HG02571 (cell line): ENCODE results near the gene DMBT1.
"Not testable (repeated sequence)": the region's sequence is repeated elsewhere in the genome, so short reads cannot be mapped to it uniquely, and the experiment has no call there.

Source experiments
- ATAC-seq: cut with Tn5 transposase; IDR thresholded peaks from one replicate; pipeline ENCODE4 v1.9.1; 2021; ENCODE audit warnings: mild to moderate bottlenecking, moderate library complexity; ENCODE audit not compliant: unreplicated experiment

The DMBT1 gene

GRCh38 chr10:122577311-122577885 lies 16.8 kb downstream of the DMBT1 start:
- ATAC-seq, result no peak

GRCh38 chr10:122586070-122586469 lies 25.5 kb downstream of the DMBT1 start:
- not testable (repeated sequence) for ATAC-seq

DNA sequence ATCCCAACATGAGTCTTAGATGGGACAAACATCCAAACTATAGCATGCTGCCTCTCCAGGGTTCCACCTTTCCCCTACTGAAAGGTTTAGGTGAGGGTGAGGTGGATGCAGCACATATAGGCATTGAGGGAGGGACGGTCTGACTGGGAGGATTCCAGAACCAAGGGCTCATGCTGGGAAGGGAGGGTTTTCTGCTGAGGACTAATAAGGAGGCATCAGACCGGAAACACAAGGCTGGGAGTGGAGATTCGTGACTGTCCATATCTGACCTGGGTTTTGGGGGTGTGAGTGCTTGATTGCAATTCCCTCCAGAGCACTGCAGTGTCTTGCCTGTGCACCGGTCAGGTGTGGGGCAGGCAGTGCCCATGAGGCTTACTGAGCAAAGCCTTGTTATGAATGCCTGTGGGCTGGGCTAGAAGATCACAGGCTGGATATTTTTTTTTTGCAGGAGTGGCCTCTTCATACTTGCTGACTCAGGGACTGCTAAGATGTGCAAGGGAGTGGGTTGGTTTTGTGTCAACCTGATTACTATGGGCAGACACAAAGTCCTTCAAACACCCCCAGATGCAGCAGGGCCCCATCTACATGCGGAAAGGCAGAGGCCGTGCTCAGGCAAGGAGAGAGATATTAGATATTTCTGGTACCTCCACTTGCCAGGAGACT lies 26.7 kb downstream of the DMBT1 start:
- no peak for ATAC-seq

DNA sequence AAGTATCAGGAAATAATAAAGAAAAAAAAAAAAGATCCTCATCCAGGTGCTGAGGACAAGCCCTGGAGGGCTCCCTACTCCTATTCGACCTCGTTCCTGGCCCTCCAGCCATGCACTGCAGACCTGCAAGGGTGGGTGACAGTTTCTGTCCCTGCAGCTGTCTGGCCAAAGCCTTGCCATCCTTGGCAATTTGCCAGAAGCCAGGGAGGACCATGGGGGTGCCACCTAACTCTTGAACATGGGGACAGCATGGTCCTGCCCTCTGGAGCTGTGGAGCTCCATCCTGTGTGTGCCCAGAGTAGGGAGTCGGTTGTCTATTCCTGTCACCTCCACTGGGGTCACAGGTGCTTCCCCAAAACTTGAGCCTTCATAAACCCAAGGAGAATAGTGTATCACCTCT lies 27.8 kb downstream of the DMBT1 start:
- ATAC-seq, result no peak

DNA sequence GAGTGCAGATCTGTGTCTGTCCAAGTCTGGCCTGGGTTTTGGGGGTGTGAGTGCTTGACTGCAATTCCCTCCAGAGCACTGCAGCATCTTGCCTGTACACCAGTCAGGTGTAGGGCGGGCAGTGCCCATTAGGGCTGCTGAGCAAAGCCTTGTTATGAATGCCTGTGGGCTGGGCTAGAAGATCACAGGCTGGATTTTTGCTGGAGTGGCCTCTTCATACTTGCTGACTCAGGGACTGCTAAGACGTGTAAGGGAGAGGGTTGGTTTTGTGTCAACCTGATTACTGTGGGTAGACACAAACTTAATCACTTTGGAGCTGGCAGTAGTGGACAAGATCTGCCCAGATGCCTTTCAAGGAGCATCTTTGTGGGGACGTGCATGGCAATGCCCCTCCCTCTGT lies 29.6 kb downstream of the DMBT1 start:
- no peak for ATAC-seq

GRCh38 chr10:122591736-122592135 lies 31.2 kb downstream of the DMBT1 start:
- ATAC-seq, result no peak

GRCh38 chr10:122592161-122592560 lies 31.6 kb downstream of the DMBT1 start:
- ATAC-seq, result no peak

- ATAC-seq, result no peak
These were observed 57.1 kb downstream of the DMBT1 start for GRCh38 chr10:122617476-122618270.

DNA sequence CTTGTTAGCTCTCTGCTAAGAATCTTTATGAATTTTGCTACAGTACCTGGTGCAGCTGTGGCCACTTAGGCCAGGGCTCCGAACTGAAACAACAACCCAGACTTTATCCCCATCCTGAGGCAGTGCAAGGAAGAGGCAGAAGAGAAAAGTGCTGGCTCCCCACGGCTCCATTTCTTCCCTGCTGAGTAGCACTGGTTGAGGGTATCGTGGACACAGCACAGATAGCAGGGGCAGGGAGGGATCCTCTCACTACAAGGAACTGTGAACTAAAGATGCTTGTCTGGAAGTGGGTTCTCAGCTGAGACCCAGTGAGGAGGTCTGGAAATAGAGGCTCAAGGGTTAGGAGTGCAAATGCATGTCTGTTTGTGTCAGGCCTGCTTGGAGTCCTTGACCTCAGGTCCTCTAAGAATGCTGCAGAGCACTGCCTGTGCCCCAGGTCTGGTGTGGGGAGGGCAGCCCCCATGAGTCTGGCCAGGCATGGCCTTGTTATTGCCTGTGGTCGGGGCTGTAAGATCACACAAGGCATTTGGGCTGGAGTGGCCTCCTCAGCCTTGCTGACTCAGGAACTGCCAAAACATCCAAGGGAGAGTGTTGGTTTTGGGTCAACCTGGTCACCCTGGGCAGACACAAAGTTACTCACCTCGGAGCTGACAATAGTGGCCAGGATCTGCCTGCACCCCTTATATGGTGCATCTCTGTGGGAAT lies 58.1 kb downstream of the DMBT1 start:
- ATAC-seq, result no peak

GRCh38 chr10:122620961-122621360 lies 60.4 kb downstream of the DMBT1 start:
- ATAC-seq, result not testable (repeated sequence)

DNA sequence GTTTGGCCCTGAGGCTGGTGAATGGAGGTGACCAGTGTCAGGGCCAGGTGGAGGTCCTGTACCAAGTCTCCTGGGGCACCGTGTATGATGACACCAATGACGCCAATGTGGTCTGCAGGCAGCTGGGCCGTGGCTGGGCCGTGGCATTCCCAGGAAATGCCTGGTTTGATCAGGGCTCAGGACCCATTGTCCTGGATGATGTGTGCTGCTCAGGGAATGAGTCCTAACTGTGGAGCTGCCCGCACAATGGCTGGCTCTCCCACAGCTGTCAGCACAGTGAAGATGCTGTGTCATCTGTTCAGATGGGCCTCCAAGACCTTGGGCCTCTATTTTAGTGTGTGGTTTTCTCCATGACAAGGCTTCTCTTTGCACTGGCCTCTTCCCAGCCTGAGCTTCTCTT lies 64.0 kb downstream of the DMBT1 start:
- ATAC-seq, result no peak

GRCh38 chr10:122630526-122630925 lies 70.0 kb downstream of the DMBT1 start:
- ATAC-seq, result no peak

DNA sequence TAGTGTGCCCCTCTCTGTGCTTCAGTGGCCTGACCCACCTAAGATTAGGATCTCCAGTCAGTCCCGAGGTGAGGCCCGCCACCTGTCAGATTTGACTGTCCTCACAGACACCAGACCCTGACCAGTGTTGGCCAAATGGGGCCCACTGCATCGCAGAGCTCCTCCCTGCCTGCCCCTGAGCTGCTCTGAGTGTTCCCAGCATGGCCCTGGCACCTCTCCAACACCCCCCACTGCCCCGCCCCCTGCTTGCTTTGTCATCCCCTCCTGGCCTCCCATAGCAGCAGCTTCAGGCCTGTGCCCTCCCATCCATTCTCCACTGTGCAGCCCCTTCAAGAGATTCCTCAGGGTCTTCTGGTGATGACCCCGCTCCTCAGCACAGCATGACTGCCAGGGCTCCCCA lies 71.5 kb downstream of the DMBT1 start:
- ATAC-seq, result no peak

GRCh38 chr10:122632576-122632975 lies 72.0 kb downstream of the DMBT1 start:
- no peak for ATAC-seq

DNA sequence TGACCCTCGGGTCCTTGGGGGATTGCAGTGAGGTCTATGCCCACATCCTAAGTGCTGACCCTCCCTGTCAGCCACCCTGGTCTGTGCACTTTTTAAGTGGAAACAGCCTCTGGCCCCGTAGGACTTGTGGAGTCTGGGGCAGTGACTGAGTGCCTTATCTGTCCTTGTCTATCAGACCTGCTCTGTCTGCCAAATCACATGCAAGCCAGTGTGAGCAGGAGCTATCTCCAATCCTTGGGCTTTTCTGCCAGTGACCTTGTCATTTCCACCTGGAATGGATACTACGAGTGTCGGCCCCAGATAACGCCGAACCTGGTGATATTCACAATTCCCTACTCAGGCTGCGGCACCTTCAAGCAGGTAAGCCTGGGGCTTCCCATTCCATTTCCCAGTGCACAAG lies 76.4 kb downstream of the DMBT1 start:
- no peak for ATAC-seq

- ATAC-seq, result no peak
These were observed 76.8 kb downstream of the DMBT1 start for GRCh38 chr10:122637376-122637775.

- no peak for ATAC-seq
These were observed 77.6 kb downstream of the DMBT1 start for GRCh38 chr10:122638106-122638505.

DNA sequence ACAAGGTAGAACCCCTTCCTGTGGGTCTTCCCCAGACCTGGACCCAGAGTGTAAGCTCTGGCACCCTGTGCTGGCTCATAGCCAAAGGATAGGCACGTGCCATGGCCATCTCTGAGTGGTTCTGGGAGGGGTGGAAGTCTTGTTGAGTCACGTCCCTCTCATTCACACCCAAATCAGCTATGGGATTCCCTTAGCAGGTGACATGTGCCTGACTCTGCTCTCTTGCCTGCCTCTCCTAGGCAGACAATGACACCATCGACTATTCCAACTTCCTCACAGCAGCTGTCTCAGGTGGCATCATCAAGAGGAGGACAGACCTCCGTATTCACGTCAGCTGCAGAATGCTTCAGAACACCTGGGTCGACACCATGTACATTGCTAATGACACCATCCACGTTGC lies 79.2 kb downstream of the DMBT1 start:
- no peak for ATAC-seq

GRCh38 chr10:122640921-122641320 lies 80.4 kb downstream of the DMBT1 start:
- ATAC-seq, result no peak

- ATAC-seq, result no peak
These were observed 82.4 kb downstream of the DMBT1 start for GRCh38 chr10:122642726-122643605.
